GM13976 (cell line): Measurements from ENCODE around the gene GREM2.

Experiments used
- DNase-seq: peaks from one replicate; pipeline ENCODE4 v3.0.0; 2012; ENCODE audit warnings: low spot score
- in situ Hi-C: fragments of 300-500 bp; cut with MboI; formaldehyde crosslinking; loops from one replicate; pipeline ENCODE4 v1.12.0; 2022; ENCODE audit warnings: low sequenced_read_pairs, mixed read lengths, inconsistent platforms; ENCODE audit not compliant: unreplicated experiment
- TF ChIP-seq, protein P1 (sequence below): IDR thresholded peaks from 2 replicates; pipeline ENCODE4 v1.5.1; 2012; ENCODE audit warnings: borderline replicate concordance, mild to moderate bottlenecking; ENCODE audit not compliant: insufficient read depth; ENCODE audit errors: extremely low read depth, missing control alignments, control extremely low read depth

The GREM2 gene

DNA sequence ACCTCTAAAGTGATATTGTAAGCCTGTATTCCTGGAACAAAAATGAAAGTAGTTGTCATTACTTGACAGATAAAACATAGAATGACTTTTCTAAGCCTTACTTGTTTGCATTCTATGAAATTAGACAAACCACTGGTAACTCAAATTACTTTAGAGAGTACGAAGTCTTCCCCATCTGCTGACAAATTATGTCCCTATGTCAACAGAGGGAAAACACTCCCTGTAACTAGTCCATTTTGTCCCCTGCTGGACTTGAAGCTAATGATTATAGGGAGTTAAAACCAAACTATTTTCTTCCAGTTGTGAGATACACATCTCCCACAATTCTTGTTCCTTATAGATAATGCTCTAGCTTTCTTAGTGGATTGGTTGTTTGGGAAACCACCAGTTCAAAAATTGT lies 39.6 kb downstream of the GREM2 start:
- in situ Hi-C loops: no loop called here
- TF ChIP-seq, protein P1, sequence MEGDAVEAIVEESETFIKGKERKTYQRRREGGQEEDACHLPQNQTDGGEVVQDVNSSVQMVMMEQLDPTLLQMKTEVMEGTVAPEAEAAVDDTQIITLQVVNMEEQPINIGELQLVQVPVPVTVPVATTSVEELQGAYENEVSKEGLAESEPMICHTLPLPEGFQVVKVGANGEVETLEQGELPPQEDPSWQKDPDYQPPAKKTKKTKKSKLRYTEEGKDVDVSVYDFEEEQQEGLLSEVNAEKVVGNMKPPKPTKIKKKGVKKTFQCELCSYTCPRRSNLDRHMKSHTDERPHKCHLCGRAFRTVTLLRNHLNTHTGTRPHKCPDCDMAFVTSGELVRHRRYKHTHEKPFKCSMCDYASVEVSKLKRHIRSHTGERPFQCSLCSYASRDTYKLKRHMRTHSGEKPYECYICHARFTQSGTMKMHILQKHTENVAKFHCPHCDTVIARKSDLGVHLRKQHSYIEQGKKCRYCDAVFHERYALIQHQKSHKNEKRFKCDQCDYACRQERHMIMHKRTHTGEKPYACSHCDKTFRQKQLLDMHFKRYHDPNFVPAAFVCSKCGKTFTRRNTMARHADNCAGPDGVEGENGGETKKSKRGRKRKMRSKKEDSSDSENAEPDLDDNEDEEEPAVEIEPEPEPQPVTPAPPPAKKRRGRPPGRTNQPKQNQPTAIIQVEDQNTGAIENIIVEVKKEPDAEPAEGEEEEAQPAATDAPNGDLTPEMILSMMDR: no peak
- no peak for DNase-seq

DNA sequence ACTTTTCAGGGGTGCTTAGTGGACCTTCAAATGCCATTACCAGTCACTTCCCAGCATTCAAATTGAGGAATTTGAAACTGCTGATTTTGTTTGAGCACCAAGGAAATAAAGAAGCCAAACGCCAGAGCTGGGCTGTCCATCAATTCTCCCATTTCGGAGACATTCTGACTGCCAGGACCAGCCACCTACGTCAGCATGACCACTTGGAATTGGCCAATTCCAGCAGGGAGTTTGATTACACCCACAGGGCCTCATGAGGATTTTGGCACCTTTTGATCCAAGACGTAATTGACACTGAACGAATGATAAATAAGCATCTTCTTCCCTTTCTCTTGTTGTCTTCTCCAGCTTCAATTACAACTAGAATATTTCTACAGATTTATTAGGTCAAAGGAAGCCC lies 40.2 kb downstream of the GREM2 start:
- TF ChIP-seq, protein P1: no peak
- in situ Hi-C loops: no loop called here
- no peak for DNase-seq

DNA sequence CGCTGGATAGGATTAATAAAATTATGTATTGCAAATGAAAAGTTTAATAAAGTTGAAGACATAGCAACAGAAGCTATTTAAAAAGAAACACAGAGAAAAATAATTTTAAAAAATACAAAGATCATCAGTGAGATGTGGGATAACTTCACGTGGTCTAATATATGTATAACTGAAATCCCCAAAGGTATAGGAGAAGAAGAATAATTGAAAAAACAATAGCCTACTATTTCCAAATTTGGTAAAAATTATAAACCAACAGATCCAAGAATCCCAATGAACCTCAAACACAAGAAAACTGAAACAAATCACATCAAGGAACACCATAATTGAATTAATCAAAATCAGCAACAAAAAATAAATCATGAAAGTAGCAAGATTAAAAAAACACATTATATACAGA lies 44.9 kb downstream of the GREM2 start:
- TF ChIP-seq, protein P1: no peak
- in situ Hi-C loops: no loop called here
- no peak for DNase-seq

DNA sequence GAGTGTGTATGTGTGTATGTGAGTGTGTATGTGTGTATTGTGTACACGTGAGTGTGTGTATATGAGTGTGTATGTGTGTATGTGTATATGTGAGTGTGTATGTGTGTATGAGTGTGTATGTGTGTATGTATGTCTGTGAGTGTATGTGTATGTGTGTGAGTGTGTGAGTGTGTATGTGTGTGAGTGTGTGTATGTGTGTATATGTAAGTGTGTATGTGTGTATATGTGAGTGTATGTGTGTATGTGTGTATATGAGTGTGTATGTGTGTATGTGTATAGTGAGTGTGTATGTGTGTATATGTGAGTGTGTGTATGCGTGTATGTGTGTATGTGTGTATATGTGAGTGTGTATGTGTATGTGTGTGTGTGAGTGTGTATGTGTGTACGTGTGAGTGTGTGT lies 49.2 kb downstream of the GREM2 start:
- no peak for DNase-seq
- in situ Hi-C loops: no loop called here
- TF ChIP-seq, protein P1: no peak

DNA sequence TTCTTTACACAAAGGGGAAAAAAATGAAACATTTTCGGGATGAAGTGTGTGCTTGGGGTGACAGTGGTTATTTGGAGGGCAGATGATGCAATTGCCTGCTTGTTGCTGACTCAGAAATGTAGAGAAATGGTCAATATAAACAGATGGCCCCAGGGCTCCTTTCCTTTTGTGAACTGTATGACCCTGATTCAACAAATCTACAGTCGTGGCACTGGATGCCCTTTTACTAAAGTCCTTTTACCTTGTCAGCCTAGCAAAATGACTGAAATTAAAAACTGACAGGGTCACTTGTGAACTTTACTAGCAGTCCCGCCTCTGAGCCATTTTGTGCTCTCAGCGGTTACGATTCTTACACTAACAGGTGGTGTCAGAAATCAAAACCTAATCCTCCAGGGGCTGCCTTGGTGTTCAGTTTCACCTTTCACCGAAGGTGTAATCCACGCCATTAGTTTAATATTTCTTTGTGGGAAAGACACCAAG lies 49.8 kb downstream of the GREM2 start:
- DNase-seq: no peak
- TF ChIP-seq, protein P1: no peak
- in situ Hi-C loops: no loop called here

DNA sequence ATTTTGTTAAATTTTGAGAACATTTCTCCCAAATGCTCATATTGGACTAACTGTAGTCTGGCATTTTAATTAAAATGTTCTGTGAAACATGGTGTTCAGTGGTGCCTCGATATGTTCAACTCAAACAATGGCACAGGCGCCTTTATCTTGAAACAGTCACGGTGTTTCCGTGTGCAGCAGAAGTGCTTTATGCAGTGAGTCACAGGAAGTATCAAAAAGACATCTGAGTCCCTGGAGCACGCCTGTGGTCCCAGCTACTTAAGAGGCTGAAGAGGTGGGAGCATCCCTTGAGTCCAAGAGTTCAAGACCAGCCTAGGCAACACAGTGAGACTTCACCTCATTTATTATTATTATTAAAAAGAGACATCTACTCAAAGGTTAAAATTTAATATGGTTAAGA lies 52.2 kb downstream of the GREM2 start:
- TF ChIP-seq, protein P1: no peak
- in situ Hi-C loops: no loop called here
- DNase-seq: no peak

DNA sequence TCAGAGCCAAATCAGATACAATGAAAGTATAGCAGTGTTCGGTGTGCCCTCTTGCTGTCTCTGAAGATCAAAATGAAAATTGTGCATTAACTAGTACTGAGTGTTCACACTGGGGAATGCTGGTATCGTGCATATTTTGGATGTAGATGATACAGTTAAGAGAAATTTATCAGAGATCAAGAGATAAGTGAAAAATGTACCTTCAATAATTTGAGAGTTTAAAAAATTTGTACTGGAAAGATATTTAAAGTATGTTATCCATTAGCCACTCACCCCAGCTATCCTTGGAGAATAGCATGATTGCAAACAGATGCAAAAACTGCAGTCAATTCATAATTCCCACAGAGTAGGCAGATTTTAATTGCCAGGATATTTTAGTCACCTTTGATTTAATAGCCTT lies 56.4 kb downstream of the GREM2 start:
- in situ Hi-C loops: no loop called here
- TF ChIP-seq, protein P1: no peak
- no peak for DNase-seq
